ENCODE measurements around the gene TBXAS1.

The TBXAS1 gene

GRCh38 chr7:139941866-139942265 lies 112.8 kb downstream of the TBXAS1 start:
- TF ChIP-seq, protein P1, sequence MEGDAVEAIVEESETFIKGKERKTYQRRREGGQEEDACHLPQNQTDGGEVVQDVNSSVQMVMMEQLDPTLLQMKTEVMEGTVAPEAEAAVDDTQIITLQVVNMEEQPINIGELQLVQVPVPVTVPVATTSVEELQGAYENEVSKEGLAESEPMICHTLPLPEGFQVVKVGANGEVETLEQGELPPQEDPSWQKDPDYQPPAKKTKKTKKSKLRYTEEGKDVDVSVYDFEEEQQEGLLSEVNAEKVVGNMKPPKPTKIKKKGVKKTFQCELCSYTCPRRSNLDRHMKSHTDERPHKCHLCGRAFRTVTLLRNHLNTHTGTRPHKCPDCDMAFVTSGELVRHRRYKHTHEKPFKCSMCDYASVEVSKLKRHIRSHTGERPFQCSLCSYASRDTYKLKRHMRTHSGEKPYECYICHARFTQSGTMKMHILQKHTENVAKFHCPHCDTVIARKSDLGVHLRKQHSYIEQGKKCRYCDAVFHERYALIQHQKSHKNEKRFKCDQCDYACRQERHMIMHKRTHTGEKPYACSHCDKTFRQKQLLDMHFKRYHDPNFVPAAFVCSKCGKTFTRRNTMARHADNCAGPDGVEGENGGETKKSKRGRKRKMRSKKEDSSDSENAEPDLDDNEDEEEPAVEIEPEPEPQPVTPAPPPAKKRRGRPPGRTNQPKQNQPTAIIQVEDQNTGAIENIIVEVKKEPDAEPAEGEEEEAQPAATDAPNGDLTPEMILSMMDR (IDR thresholded peaks at IDR 0.05; ENCODE audit: low read depth, low read length, missing control alignments), result no peak
- H3K4me3 ChIP-seq (ENCODE audit: low read depth, low read length), result no peak overlapping the region
- DNase-seq (ENCODE audit: low read depth), result no peak
- in situ Hi-C loops (cut with HindIII; ENCODE audit: low sequenced_read_pairs), result no loop called here

DNA sequence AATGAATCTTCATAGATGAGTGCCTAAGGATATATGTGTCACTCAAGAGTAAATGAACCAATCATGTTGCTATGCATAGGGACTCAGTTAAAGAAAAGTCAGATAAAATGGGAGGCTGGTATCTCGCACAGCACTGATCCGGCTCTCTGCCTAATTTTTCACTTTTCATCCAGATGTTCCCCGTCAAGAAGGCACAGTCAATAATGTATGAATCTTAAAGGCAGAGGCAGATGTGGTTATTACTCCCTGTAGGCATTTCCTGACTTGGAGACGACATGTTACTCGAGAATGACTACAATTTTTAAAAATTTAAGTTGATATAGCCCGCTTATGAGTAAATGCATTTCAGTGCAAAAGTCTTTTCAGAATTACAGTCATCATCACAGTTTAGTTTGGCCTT lies 113.6 kb downstream of the TBXAS1 start:
- in situ Hi-C loops (cut with HindIII; ENCODE audit: low sequenced_read_pairs), result no loop called here
- DNase-seq (ENCODE audit: low read depth), result no peak
- no peak overlapping the region for H3K4me3 ChIP-seq (ENCODE audit: low read depth, low read length)
- TF ChIP-seq, protein P1 (IDR thresholded peaks at IDR 0.05; ENCODE audit: low read depth, low read length, missing control alignments), result no peak

DNA sequence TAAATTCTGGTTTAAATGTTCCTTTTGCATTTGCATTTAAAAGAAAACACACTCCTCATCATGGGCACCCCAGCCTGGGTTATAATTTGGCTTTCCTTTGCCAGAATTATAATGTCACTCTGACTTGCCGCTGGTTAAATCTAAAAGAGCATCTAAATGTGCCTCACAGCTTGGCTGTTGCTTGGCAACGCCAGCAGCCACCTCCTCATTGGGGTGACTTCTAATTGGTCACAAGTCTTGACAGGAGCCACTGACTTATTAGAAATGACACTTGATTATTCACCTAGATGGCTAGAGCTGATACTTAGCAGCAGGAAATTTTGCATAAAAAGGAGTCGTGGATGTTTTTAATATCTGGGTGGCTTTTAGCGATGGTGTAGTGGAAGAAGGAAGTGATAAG lies 114.3 kb downstream of the TBXAS1 start:
- no peak overlapping the region for H3K4me3 ChIP-seq (ENCODE audit: low read depth, low read length)
- DNase-seq (ENCODE audit: low read depth), result no peak
- in situ Hi-C loops (cut with HindIII; ENCODE audit: low sequenced_read_pairs), result no loop called here
- TF ChIP-seq, protein P1 (IDR thresholded peaks at IDR 0.05; ENCODE audit: low read depth, low read length, missing control alignments), result no peak

- TF ChIP-seq, protein P1 (IDR thresholded peaks at IDR 0.05; ENCODE audit: low read depth, low read length, missing control alignments), result no peak
- no peak overlapping the region for H3K4me3 ChIP-seq (ENCODE audit: low read depth, low read length)
- no peak for DNase-seq (ENCODE audit: low read depth)
- in situ Hi-C loops (cut with HindIII; ENCODE audit: low sequenced_read_pairs), result no loop called here
Measured at GRCh38 chr7:139944248-139944647, 115.2 kb downstream of the TBXAS1 start.

- no peak overlapping the region for H3K4me3 ChIP-seq (ENCODE audit: low read depth, low read length)
- TF ChIP-seq, protein P1 (IDR thresholded peaks at IDR 0.05; ENCODE audit: low read depth, low read length, missing control alignments), result no peak
- no peak for DNase-seq (ENCODE audit: low read depth)
- in situ Hi-C loops (cut with HindIII; ENCODE audit: low sequenced_read_pairs), result no loop called here
Measured at GRCh38 chr7:139946533-139946932, 117.5 kb downstream of the TBXAS1 start.

- in situ Hi-C loops (cut with HindIII; ENCODE audit: low sequenced_read_pairs), result no loop called here
- no peak for DNase-seq (ENCODE audit: low read depth)
- no peak overlapping the region for H3K4me3 ChIP-seq (ENCODE audit: low read depth, low read length)
- TF ChIP-seq, protein P1 (IDR thresholded peaks at IDR 0.05; ENCODE audit: low read depth, low read length, missing control alignments), result no peak
Measured at GRCh38 chr7:139947021-139947420, 118.0 kb downstream of the TBXAS1 start.

DNA sequence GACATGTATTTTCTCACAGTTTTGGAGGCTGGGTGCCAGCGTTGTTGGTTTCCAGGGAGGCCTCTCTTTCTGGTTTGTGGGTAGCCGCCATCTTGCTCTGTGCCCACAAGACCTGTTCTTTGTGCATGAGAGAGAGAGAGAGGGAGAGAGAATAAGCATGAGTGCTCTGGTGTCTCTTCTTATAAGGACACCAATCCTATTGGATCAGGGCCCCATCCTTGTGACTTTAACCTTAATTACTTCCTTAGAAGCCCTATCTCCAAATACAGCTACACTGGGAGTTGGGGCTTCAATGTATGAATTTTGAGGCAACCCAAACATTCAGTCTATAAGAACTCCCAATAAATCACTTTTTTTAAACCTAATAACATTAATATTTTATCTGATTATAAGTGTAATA lies 119.1 kb downstream of the TBXAS1 start:
- in situ Hi-C loops (cut with HindIII; ENCODE audit: low sequenced_read_pairs), result no loop called here
- DNase-seq (ENCODE audit: low read depth), result no peak
- no peak overlapping the region for H3K4me3 ChIP-seq (ENCODE audit: low read depth, low read length)
- TF ChIP-seq, protein P1 (IDR thresholded peaks at IDR 0.05; ENCODE audit: low read depth, low read length, missing control alignments), result no peak
